Measurements from ENCODE around the gene NUDT15. TPM values are rescaled to one million over a fixed set of nuclear protein-coding genes. Genes with fewer than 3 reads are reported as not detected.

The NUDT15 gene
- polyA plus RNA-seq, 1 donor from 2014 or later: 23.0 TPM

DNA sequence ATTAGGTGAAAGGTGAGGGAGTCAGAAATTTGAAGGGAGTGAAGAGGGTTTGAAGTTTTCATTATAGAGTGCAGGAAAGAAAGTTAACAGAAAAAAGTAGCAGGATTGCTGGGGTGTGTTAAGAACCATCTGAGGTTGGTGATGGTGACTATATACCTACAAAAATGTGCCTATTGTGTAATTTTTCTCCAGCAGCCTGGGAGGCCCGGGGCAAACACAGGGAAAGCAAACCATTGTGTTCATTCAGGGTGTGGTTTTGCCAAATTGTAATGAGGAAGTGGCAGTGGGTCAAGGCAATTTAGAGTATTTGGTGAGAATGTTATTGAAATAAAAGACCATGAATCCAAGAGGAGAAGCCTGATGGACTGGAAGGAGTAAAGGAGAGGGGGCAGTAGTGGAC, 28.2 kb upstream of the NUDT15 start (continued):
- TF ChIP-seq SMC3 (conservative IDR thresholded peaks at IDR 0.05; ENCODE audit: poor library complexity): no peak
- TF ChIP-seq EP300 (conservative IDR thresholded peaks at IDR 0.05; ENCODE audit: poor library complexity, severe bottlenecking): no peak

GRCh38 chr13:48010698-48011097, 26.8 kb upstream of the NUDT15 start:
- Histone ChIP-seq H3K36me3 (ENCODE audit: insufficient read depth, low read length) (no peaks in the 10 kb centered on the region), H3K27me3 (ENCODE audit: insufficient read depth, low read depth, low read length) (no peaks in the 10 kb centered on the region), H4K20me1 (ENCODE audit: insufficient read depth) (no peaks in the 10 kb centered on the region), H3K9me3 (ENCODE audit: low read length) (no peaks in the 10 kb centered on the region), H3K27ac (ENCODE audit: low read length) (no peak overlapping the region), H3F3A (ENCODE audit: insufficient read depth, low read length, poor library complexity, severe bottlenecking) (no peaks in the 10 kb centered on the region), H2AFZ (ENCODE audit: low read depth, low read length) (no peak overlapping the region), H3K4me2 (ENCODE audit: low read length) (no peak overlapping the region), H3K79me2 (replicated peaks; ENCODE audit: insufficient read depth, low read length) (no peaks in the 10 kb centered on the region), H3K9me2 (ENCODE audit: insufficient read depth, low read length) (no peaks in the 10 kb centered on the region), H3K4me3 (ENCODE audit: low read length) (no peak overlapping the region), H3K9ac (ENCODE audit: low read length) (no peak overlapping the region)
- TF ChIP-seq CTCF (IDR thresholded peaks at IDR 0.05; ENCODE audit: poor library complexity, severe bottlenecking) (no peak), REST (IDR thresholded peaks at IDR 0.05; ENCODE audit: borderline replicate concordance) (no peak), SMC3 (conservative IDR thresholded peaks at IDR 0.05; ENCODE audit: poor library complexity) (no peak), MXI1 (conservative IDR thresholded peaks at IDR 0.05; ENCODE audit: poor library complexity, severe bottlenecking) (no peak), POLR2AphosphoS5 (IDR thresholded peaks at IDR 0.05) (no peak), EP300 (conservative IDR thresholded peaks at IDR 0.05; ENCODE audit: poor library complexity, severe bottlenecking) (no peak), TAF1 (IDR thresholded peaks at IDR 0.05; ENCODE audit: low read depth) (no peak), RAD21 (conservative IDR thresholded peaks at IDR 0.05) (no peak), EZH2 (IDR thresholded peaks at IDR 0.05; ENCODE audit: borderline replicate concordance, insufficient read depth, low read length, poor library complexity, severe bottlenecking) (no peak)

- no peaks in the 10 kb centered on the region for H4K20me1 ChIP-seq (ENCODE audit: insufficient read depth)
- H3K4me3 ChIP-seq (ENCODE audit: low read length): no peak overlapping the region
- no peaks in the 10 kb centered on the region for H3K79me2 ChIP-seq (replicated peaks; ENCODE audit: insufficient read depth, low read length)
- TF ChIP-seq CTCF (IDR thresholded peaks at IDR 0.05; ENCODE audit: poor library complexity, severe bottlenecking): no peak
- no peak for TF ChIP-seq RAD21 (conservative IDR thresholded peaks at IDR 0.05)
- TF ChIP-seq EZH2 (IDR thresholded peaks at IDR 0.05; ENCODE audit: borderline replicate concordance, insufficient read depth, low read length, poor library complexity, severe bottlenecking): no peak
- TF ChIP-seq SMC3 (conservative IDR thresholded peaks at IDR 0.05; ENCODE audit: poor library complexity): no peak
- no peak for TF ChIP-seq MXI1 (conservative IDR thresholded peaks at IDR 0.05; ENCODE audit: poor library complexity, severe bottlenecking)
- no peak for TF ChIP-seq EP300 (conservative IDR thresholded peaks at IDR 0.05; ENCODE audit: poor library complexity, severe bottlenecking)
- no peak for TF ChIP-seq TAF1 (IDR thresholded peaks at IDR 0.05; ENCODE audit: low read depth)
- no peak for TF ChIP-seq REST (IDR thresholded peaks at IDR 0.05; ENCODE audit: borderline replicate concordance)
- TF ChIP-seq POLR2AphosphoS5 (IDR thresholded peaks at IDR 0.05): no peak
- no peaks in the 10 kb centered on the region for H3K9me3 ChIP-seq (ENCODE audit: low read length)
- H3K9ac ChIP-seq (ENCODE audit: low read length): no peak overlapping the region
- no peak overlapping the region for H3K4me2 ChIP-seq (ENCODE audit: low read length)
- no peak overlapping the region for H3K27ac ChIP-seq (ENCODE audit: low read length)
- H3K27me3 ChIP-seq (ENCODE audit: insufficient read depth, low read depth, low read length): no peaks in the 10 kb centered on the region
- H3K9me2 ChIP-seq (ENCODE audit: insufficient read depth, low read length): no peaks in the 10 kb centered on the region
- no peaks in the 10 kb centered on the region for H3K36me3 ChIP-seq (ENCODE audit: insufficient read depth, low read length)
- no peaks in the 10 kb centered on the region for H3F3A ChIP-seq (ENCODE audit: insufficient read depth, low read length, poor library complexity, severe bottlenecking)
- no peak overlapping the region for H2AFZ ChIP-seq (ENCODE audit: low read depth, low read length)
Observed at GRCh38 chr13:48012668-48013067, 24.9 kb upstream of the NUDT15 start.
